ENCODE measurements around the gene RSU1.

GRCh38 chr10:16606923-16607322 lies 210.3 kb downstream of the RSU1 start:
- TF ChIP-seq CTCF (conservative IDR thresholded peaks at IDR 0.05 in 1 of 2, IDR thresholded peaks at IDR 0.05 in 1 of 2; ENCODE audit: low read depth in 1 of 2, low read length in 2 of 2) (no peak), EZH2 (IDR thresholded peaks at IDR 0.05; ENCODE audit: low read length, missing control alignments) (no peak)
